ENCODE measurements around the gene UPK1A. TPM values are rescaled to one million over a fixed set of nuclear protein-coding genes. Genes with fewer than 3 reads are reported as not detected.

The UPK1A gene
- total RNA-seq, 1 experiment from 2014 or later: not detected

GRCh38 chr19:35719402-35720162 is 53.3 kb downstream of the UPK1A start:
- Histone ChIP-seq H3K9me3 (ENCODE audit: low read depth, low read length, poor library complexity, severe bottlenecking) (no peaks in the 10 kb centered on the region), H3K4me3 (ENCODE audit: low read depth, low read length, poor library complexity, severe bottlenecking) (peak overlapping the region; percentile 96), H3K36me3 (ENCODE audit: insufficient read depth, low read length, poor library complexity, severe bottlenecking) (peaks cover 41% of the 10 kb centered on the region), H3K4me1 (ENCODE audit: insufficient read depth, low read length, poor library complexity, severe bottlenecking) (peaks cover 8% of the 10 kb centered on the region), H3K27ac (ENCODE audit: low read depth, low read length, poor library complexity, severe bottlenecking) (peak overlapping the region; percentile 90), H3K27me3 (replicated peaks; ENCODE audit: insufficient read depth, low read depth, low read length, poor library complexity) (no peaks in the 10 kb centered on the region)
- TF ChIP-seq, protein P1, sequence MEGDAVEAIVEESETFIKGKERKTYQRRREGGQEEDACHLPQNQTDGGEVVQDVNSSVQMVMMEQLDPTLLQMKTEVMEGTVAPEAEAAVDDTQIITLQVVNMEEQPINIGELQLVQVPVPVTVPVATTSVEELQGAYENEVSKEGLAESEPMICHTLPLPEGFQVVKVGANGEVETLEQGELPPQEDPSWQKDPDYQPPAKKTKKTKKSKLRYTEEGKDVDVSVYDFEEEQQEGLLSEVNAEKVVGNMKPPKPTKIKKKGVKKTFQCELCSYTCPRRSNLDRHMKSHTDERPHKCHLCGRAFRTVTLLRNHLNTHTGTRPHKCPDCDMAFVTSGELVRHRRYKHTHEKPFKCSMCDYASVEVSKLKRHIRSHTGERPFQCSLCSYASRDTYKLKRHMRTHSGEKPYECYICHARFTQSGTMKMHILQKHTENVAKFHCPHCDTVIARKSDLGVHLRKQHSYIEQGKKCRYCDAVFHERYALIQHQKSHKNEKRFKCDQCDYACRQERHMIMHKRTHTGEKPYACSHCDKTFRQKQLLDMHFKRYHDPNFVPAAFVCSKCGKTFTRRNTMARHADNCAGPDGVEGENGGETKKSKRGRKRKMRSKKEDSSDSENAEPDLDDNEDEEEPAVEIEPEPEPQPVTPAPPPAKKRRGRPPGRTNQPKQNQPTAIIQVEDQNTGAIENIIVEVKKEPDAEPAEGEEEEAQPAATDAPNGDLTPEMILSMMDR (conservative IDR thresholded peaks at IDR 0.05; ENCODE audit: low read depth, low read length): no peak
- no peak for TF ChIP-seq EZH2 (IDR thresholded peaks at IDR 0.05; ENCODE audit: borderline replicate concordance, low read depth, low read length, poor library complexity, severe bottlenecking)
- BruUV-seq (replicated peaks): TSS peak; percentile 31
- intact Hi-C loops (cut with micrococcal nuclease; ENCODE audit: unreplicated experiment): no loop called here
- ChIA-PET CTCF (no interaction called here), POLR2A (ENCODE audit: low non-redundant PET) (no interaction called here)
- no peak for DNase-seq (ENCODE audit: low spot score)

GRCh38 chr19:35720163-35720524 is 53.8 kb downstream of the UPK1A start:
- Histone ChIP-seq H3K27me3 (replicated peaks; ENCODE audit: insufficient read depth, low read depth, low read length, poor library complexity) (no peaks in the 10 kb centered on the region), H3K4me1 (ENCODE audit: insufficient read depth, low read length, poor library complexity, severe bottlenecking) (peaks cover 8% of the 10 kb centered on the region), H3K9me3 (ENCODE audit: low read depth, low read length, poor library complexity, severe bottlenecking) (no peaks in the 10 kb centered on the region), H3K36me3 (ENCODE audit: insufficient read depth, low read length, poor library complexity, severe bottlenecking) (peaks cover 47% of the 10 kb centered on the region), H3K27ac (ENCODE audit: low read depth, low read length, poor library complexity, severe bottlenecking) (no peak overlapping the region), H3K4me3 (ENCODE audit: low read depth, low read length, poor library complexity, severe bottlenecking) (no peak overlapping the region)
- CTCF ChIA-PET: no interaction called here
- TF ChIP-seq EZH2 (IDR thresholded peaks at IDR 0.05; ENCODE audit: borderline replicate concordance, low read depth, low read length, poor library complexity, severe bottlenecking): no peak
- TF ChIP-seq, protein P1 (conservative IDR thresholded peaks at IDR 0.05; ENCODE audit: low read depth, low read length): no peak
- POLR2A ChIA-PET (ENCODE audit: low non-redundant PET): no interaction called here
- no peak for DNase-seq (ENCODE audit: low spot score)
- BruUV-seq (replicated peaks): no TSS peak
- intact Hi-C loops (cut with micrococcal nuclease; ENCODE audit: unreplicated experiment): no loop called here

GRCh38 chr19:35720648-35721047 is 54.3 kb downstream of the UPK1A start:
- POLR2A ChIA-PET (ENCODE audit: low non-redundant PET): no interaction called here

More at GRCh38 chr19:35720648-35721047, 54.3 kb downstream of the UPK1A start:
- intact Hi-C loops (cut with micrococcal nuclease; ENCODE audit: unreplicated experiment): no loop called here
- CTCF ChIA-PET: no interaction called here
- Histone ChIP-seq H3K27me3 (replicated peaks; ENCODE audit: insufficient read depth, low read depth, low read length, poor library complexity) (no peaks in the 10 kb centered on the region), H3K36me3 (ENCODE audit: insufficient read depth, low read length, poor library complexity, severe bottlenecking) (peaks cover 52% of the 10 kb centered on the region), H3K4me3 (ENCODE audit: low read depth, low read length, poor library complexity, severe bottlenecking) (no peak overlapping the region), H3K27ac (ENCODE audit: low read depth, low read length, poor library complexity, severe bottlenecking) (no peak overlapping the region), H3K4me1 (ENCODE audit: insufficient read depth, low read length, poor library complexity, severe bottlenecking) (peaks cover 8% of the 10 kb centered on the region), H3K9me3 (ENCODE audit: low read depth, low read length, poor library complexity, severe bottlenecking) (no peaks in the 10 kb centered on the region)
- DNase-seq (ENCODE audit: low spot score): no peak
- TF ChIP-seq, protein P1 (conservative IDR thresholded peaks at IDR 0.05; ENCODE audit: low read depth, low read length): no peak
- no peak for TF ChIP-seq EZH2 (IDR thresholded peaks at IDR 0.05; ENCODE audit: borderline replicate concordance, low read depth, low read length, poor library complexity, severe bottlenecking)
- BruUV-seq (replicated peaks): no TSS peak
